ENCODE results near the gene COPS4. TPM values are rescaled to one million over a fixed set of nuclear protein-coding genes. Genes with fewer than 3 reads are reported as not detected.

Gene COPS4
- total RNA-seq, 6 donors from 2014 or later, result 9.4 to 50.9 (median 33.3) TPM

GRCh38 chr4:83089410-83090157, 54.6 kb downstream of the COPS4 start:
- H3K4me3 ChIP-seq, result no peak overlapping the region
- 72 to 76% methylated on average over 2 of the region's 2 CpGs for WGBS, 2 donors
- TF ChIP-seq POLR2A (IDR thresholded peaks at IDR 0.05) (no peak), CTCF (IDR thresholded peaks at IDR 0.05) (no peak), POLR2AphosphoS5 (IDR thresholded peaks at IDR 0.05) (no peak), EP300 (IDR thresholded peaks at IDR 0.05) (no peak)
- ATAC-seq (ENCODE audit: low FRiP score in 2 of 2), result no peak
- DNase-seq, result no peak
- H3K4me1 ChIP-seq, result no peaks in the 10 kb centered on the region
- peaks cover 0 to 17% (median 0%) of the 10 kb centered on the region in 4 donors for H3K36me3 ChIP-seq
- H3K27me3 ChIP-seq, result no peaks in the 10 kb centered on the region
- H3K9me3 ChIP-seq, result no peaks in the 10 kb centered on the region
- no peak overlapping the region for H3K27ac ChIP-seq

- no peak for ATAC-seq (ENCODE audit: low FRiP score in 2 of 2)
- no peaks in the 10 kb centered on the region for H3K27me3 ChIP-seq
- DNase-seq, result no peak
- H3K36me3 ChIP-seq, result peaks cover 0 to 23% (median 0%) of the 10 kb centered on the region in 4 donors
- H3K27ac ChIP-seq, result no peak overlapping the region
- no peaks in the 10 kb centered on the region for H3K9me3 ChIP-seq
- no peaks in the 10 kb centered on the region for H3K4me1 ChIP-seq
- TF ChIP-seq POLR2A (IDR thresholded peaks at IDR 0.05) (no peak), EP300 (IDR thresholded peaks at IDR 0.05) (no peak), POLR2AphosphoS5 (IDR thresholded peaks at IDR 0.05) (no peak), CTCF (IDR thresholded peaks at IDR 0.05) (no peak)
- H3K4me3 ChIP-seq, result no peak overlapping the region
- WGBS, 2 donors, result 72 to 73% methylated on average over 6 of the region's 6 CpGs
Observed at GRCh38 chr4:83093060-83093640, 58.2 kb downstream of the COPS4 start.

- H3K9me3 ChIP-seq, result no peaks in the 10 kb centered on the region
- WGBS, 2 donors, result 73 to 75% methylated on average over 2 of the region's 2 CpGs
- no peak overlapping the region for H3K4me3 ChIP-seq
- H3K27ac ChIP-seq, result no peak overlapping the region
- no peak for DNase-seq
- no peak for ATAC-seq (ENCODE audit: low FRiP score in 2 of 2)
- no peaks in the 10 kb centered on the region for H3K4me1 ChIP-seq
- H3K36me3 ChIP-seq, result peaks cover 0 to 11% (median 0%) of the 10 kb centered on the region in 4 donors
- TF ChIP-seq CTCF (IDR thresholded peaks at IDR 0.05) (no peak), POLR2AphosphoS5 (IDR thresholded peaks at IDR 0.05) (no peak), EP300 (IDR thresholded peaks at IDR 0.05) (no peak), POLR2A (IDR thresholded peaks at IDR 0.05) (no peak)
- no peaks in the 10 kb centered on the region for H3K27me3 ChIP-seq
Observed at GRCh38 chr4:83096397-83096796, 61.4 kb downstream of the COPS4 start.

- DNase-seq (no peak), ATAC-seq (ENCODE audit: low FRiP score in 2 of 2) (no peak)
- Histone ChIP-seq H3K4me1 (peaks cover 4 to 13% (median 5%) of the 10 kb centered on the region in 4 donors), H3K27ac (no peak overlapping the region), H3K36me3 (no peaks in the 10 kb centered on the region), H3K9me3 (no peaks in the 10 kb centered on the region), H3K4me3 (no peak overlapping the region), H3K27me3 (no peaks in the 10 kb centered on the region)
- WGBS, 2 donors, result 90 to 95% methylated on average over 7 of the region's 7 CpGs
- TF ChIP-seq POLR2A (IDR thresholded peaks at IDR 0.05) (no peak), EP300 (IDR thresholded peaks at IDR 0.05) (no peak), POLR2AphosphoS5 (IDR thresholded peaks at IDR 0.05) (no peak), CTCF (IDR thresholded peaks at IDR 0.05) (no peak)
Observed at GRCh38 chr4:83104991-83105390, 70.0 kb downstream of the COPS4 start.

All from upper lobe of left lung (tissue), 6 donors.